ENCODE results near the gene DDX42. TPM values are rescaled to one million over a fixed set of nuclear protein-coding genes. Genes with fewer than 3 reads are reported as not detected.

Gene DDX42
- total and polyA plus RNA-seq, 3 experiments from 2014 or later = 16.9 to 122 (median 103) TPM

GRCh38 chr17:63835167-63835720, 61.3 kb downstream of the DDX42 start:
- peak overlapping the region in 7 of 8 donors; percentile 4 to 89 (median 79) for H3K27ac Mint-ChIP-seq
- peak overlapping the region in 1 of 7 donors; percentile 62 for H3K4me3 Mint-ChIP-seq
- Histone ChIP-seq H3K4me3 (ENCODE audit: low read length) (no peak overlapping the region), H3K27ac (ENCODE audit: low read depth, low read length) (no peak overlapping the region), H3K36me3 (ENCODE audit: insufficient read depth, low read length) (peaks cover 51% of the 10 kb centered on the region), H3K9me3 (ENCODE audit: low read length) (no peaks in the 10 kb centered on the region), H3K4me1 (ENCODE audit: insufficient read depth, low read length) (peaks cover 56% of the 10 kb centered on the region), H3K27me3 (ENCODE audit: insufficient read depth, low read length, poor library complexity, severe bottlenecking) (no peaks in the 10 kb centered on the region)
- H3K27me3 Mint-ChIP-seq = peaks cover 0 to 1% of the 10 kb centered on the region in 2 donors
- H3K36me3 Mint-ChIP-seq = peaks cover 5 to 69% (median 14%) of the 10 kb centered on the region in 3 donors
- no peaks in the 10 kb centered on the region for H3K9me3 Mint-ChIP-seq
- POLR2A ChIA-PET = interaction anchor here (0.7 kb wide), 1 partner anchor 11 kb away, joined by 4 read pairs; no protein-coding TSS in a partner anchor
- peaks cover 47 to 60% (median 53%) of the 10 kb centered on the region in 3 donors for H3K4me1 Mint-ChIP-seq
- CTCF ChIA-PET = interaction anchor here (1.4 to 2.6 kb wide), 5 partner anchors 8 to 388 kb away, joined by 3 to 8 read pairs (median 7); partner anchors contain the start of gene SMARCD2
- no peak for DNase-seq

GRCh38 chr17:63836811-63837210, 62.8 kb downstream of the DDX42 start:
- Mint-ChIP-seq H3K27me3 (peaks cover 0 to 1% of the 10 kb centered on the region in 2 donors), H3K4me3 (no peak overlapping the region), H3K27ac (peak overlapping the region in 4 of 8 donors; percentile 20 to 60 (median 41)), H3K4me1 (peaks cover 45 to 60% (median 53%) of the 10 kb centered on the region in 3 donors), H3K9me3 (no peaks in the 10 kb centered on the region), H3K36me3 (peaks cover 0 to 62% (median 9%) of the 10 kb centered on the region in 3 donors)
- no peaks in the 10 kb centered on the region for H3K9me3 ChIP-seq (ENCODE audit: low read length)
- peaks cover 54% of the 10 kb centered on the region for H3K4me1 ChIP-seq (ENCODE audit: insufficient read depth, low read length)
- no peak overlapping the region for H3K4me3 ChIP-seq (ENCODE audit: low read length)
- no peak for DNase-seq
- peaks cover 36% of the 10 kb centered on the region for H3K36me3 ChIP-seq (ENCODE audit: insufficient read depth, low read length)
- ChIA-PET CTCF (interaction anchor here (1.0 kb wide), 1 partner anchor 61 kb away, joined by 4 read pairs; no protein-coding TSS in a partner anchor), POLR2A (no interaction called here)
- no peak overlapping the region for H3K27ac ChIP-seq (ENCODE audit: low read depth, low read length)
- H3K27me3 ChIP-seq (ENCODE audit: insufficient read depth, low read length, poor library complexity, severe bottlenecking) = no peaks in the 10 kb centered on the region

- Histone ChIP-seq H3K27me3 (ENCODE audit: insufficient read depth, low read length, poor library complexity, severe bottlenecking) (no peaks in the 10 kb centered on the region), H3K4me3 (ENCODE audit: low read length) (no peak overlapping the region), H3K9me3 (ENCODE audit: low read length) (no peaks in the 10 kb centered on the region), H3K27ac (ENCODE audit: low read depth, low read length) (no peak overlapping the region), H3K36me3 (ENCODE audit: insufficient read depth, low read length) (peaks cover 29% of the 10 kb centered on the region), H3K4me1 (ENCODE audit: insufficient read depth, low read length) (peaks cover 48% of the 10 kb centered on the region)
- Mint-ChIP-seq H3K4me3 (no peak overlapping the region), H3K27me3 (peaks cover 0 to 1% of the 10 kb centered on the region in 2 donors), H3K9me3 (no peaks in the 10 kb centered on the region), H3K4me1 (peaks cover 41 to 57% (median 49%) of the 10 kb centered on the region in 3 donors), H3K27ac (no peak overlapping the region), H3K36me3 (peaks cover 0 to 59% (median 7%) of the 10 kb centered on the region in 3 donors)
- no peak for DNase-seq
- CTCF ChIA-PET = interaction anchor here (1.0 to 6.8 kb wide), 4 partner anchors 9 to 127 kb away, joined by 3 to 48 read pairs (median 10); partner anchors contain the start of genes FTSJ3 and PSMC5
- POLR2A ChIA-PET = no interaction called here
Measured at GRCh38 chr17:63837480-63837879, 63.5 kb downstream of the DDX42 start.

- H3K27ac ChIP-seq (ENCODE audit: low read depth, low read length) = no peak overlapping the region
- Mint-ChIP-seq H3K27ac (peak overlapping the region in 4 of 8 donors; percentile 79 to 86 (median 83)), H3K27me3 (peaks cover 0 to 1% of the 10 kb centered on the region in 2 donors), H3K9me3 (no peaks in the 10 kb centered on the region), H3K36me3 (peaks cover 0 to 54% (median 7%) of the 10 kb centered on the region in 3 donors), H3K4me3 (peak overlapping the region in 3 of 7 donors; percentile 9 to 82 (median 32)), H3K4me1 (peaks cover 41 to 57% (median 49%) of the 10 kb centered on the region in 3 donors)
- no peaks in the 10 kb centered on the region for H3K9me3 ChIP-seq (ENCODE audit: low read length)
- peaks cover 25% of the 10 kb centered on the region for H3K36me3 ChIP-seq (ENCODE audit: insufficient read depth, low read length)
- H3K4me3 ChIP-seq (ENCODE audit: low read length) = no peak overlapping the region
- CTCF ChIA-PET = interaction anchor here (0.9 to 6.8 kb wide), 5 partner anchors 9 to 128 kb away, joined by 3 to 48 read pairs (median 3); partner anchors contain the start of genes FTSJ3 and PSMC5
- no peak for DNase-seq
- peaks cover 48% of the 10 kb centered on the region for H3K4me1 ChIP-seq (ENCODE audit: insufficient read depth, low read length)
- H3K27me3 ChIP-seq (ENCODE audit: insufficient read depth, low read length, poor library complexity, severe bottlenecking) = no peaks in the 10 kb centered on the region
- POLR2A ChIA-PET = interaction anchor here (0.6 to 6.9 kb wide), 3 partner anchors 9 to 65 kb away, joined by 3 to 73 read pairs (median 6); partner anchors contain the start of genes CCDC47, DDX42, FTSJ3 and PSMC5
Measured at GRCh38 chr17:63837962-63838600, 64.1 kb downstream of the DDX42 start.

- Mint-ChIP-seq H3K36me3 (peaks cover 0 to 48% (median 6%) of the 10 kb centered on the region in 3 donors), H3K27ac (peak overlapping the region in 5 of 8 donors; percentile 22 to 82 (median 60)), H3K9me3 (no peaks in the 10 kb centered on the region), H3K4me3 (peak overlapping the region; percentile 38 to 82 (median 65)), H3K4me1 (peaks cover 43 to 59% (median 51%) of the 10 kb centered on the region in 3 donors), H3K27me3 (peaks cover 0 to 1% of the 10 kb centered on the region in 2 donors)
- H3K27ac ChIP-seq (ENCODE audit: low read depth, low read length) = no peak overlapping the region
- H3K36me3 ChIP-seq (ENCODE audit: insufficient read depth, low read length) = peaks cover 19% of the 10 kb centered on the region
- POLR2A ChIA-PET = interaction anchor here (0.6 to 6.9 kb wide), 5 partner anchors 9 to 361 kb away, joined by 3 to 73 read pairs (median 4); partner anchors contain the start of genes CCDC47, DDX42, FTSJ3 and PSMC5
- DNase-seq = no peak
- H3K4me1 ChIP-seq (ENCODE audit: insufficient read depth, low read length) = peaks cover 53% of the 10 kb centered on the region
- CTCF ChIA-PET = interaction anchor here (0.9 to 6.8 kb wide), 5 partner anchors 9 to 27 kb away, joined by 3 to 48 read pairs (median 3); partner anchors contain the start of genes FTSJ3 and PSMC5
- H3K4me3 ChIP-seq (ENCODE audit: low read length) = peak overlapping the region; percentile 8
- no peaks in the 10 kb centered on the region for H3K9me3 ChIP-seq (ENCODE audit: low read length)
- H3K27me3 ChIP-seq (ENCODE audit: insufficient read depth, low read length, poor library complexity, severe bottlenecking) = no peaks in the 10 kb centered on the region
Measured at GRCh38 chr17:63838631-63839171, 64.7 kb downstream of the DDX42 start.

- H3K4me1 Mint-ChIP-seq = peaks cover 36 to 51% (median 47%) of the 10 kb centered on the region in 3 donors
- no peaks in the 10 kb centered on the region for H3K27me3 Mint-ChIP-seq
- Histone ChIP-seq H3K9me3 (ENCODE audit: low read length) (no peaks in the 10 kb centered on the region), H3K36me3 (ENCODE audit: insufficient read depth, low read length) (peaks cover 9% of the 10 kb centered on the region), H3K4me1 (ENCODE audit: insufficient read depth, low read length) (peaks cover 44% of the 10 kb centered on the region), H3K27me3 (ENCODE audit: insufficient read depth, low read length, poor library complexity, severe bottlenecking) (no peaks in the 10 kb centered on the region), H3K27ac (ENCODE audit: low read depth, low read length) (peak overlapping the region; percentile 88), H3K4me3 (ENCODE audit: low read length) (peak overlapping the region; percentile 69)
- H3K4me3 Mint-ChIP-seq = peak overlapping the region; percentile 91 to 97 (median 94)
- ChIA-PET CTCF (interaction anchor here (0.7 to 6.8 kb wide), 3 partner anchors 8 to 12 kb away, joined by 3 to 48 read pairs (median 5); partner anchors contain the start of genes FTSJ3 and PSMC5), POLR2A (interaction anchor here (1.4 to 6.9 kb wide), 2 partner anchors 11 to 99 kb away, joined by 4 to 73 read pairs; partner anchors contain the start of genes FTSJ3, PSMC5 and STRADA)
- H3K27ac Mint-ChIP-seq = peak overlapping the region; percentile 62 to 97 (median 90)
- peaks cover 0 to 28% (median 0%) of the 10 kb centered on the region in 3 donors for H3K36me3 Mint-ChIP-seq
- no peak for DNase-seq
- no peaks in the 10 kb centered on the region for H3K9me3 Mint-ChIP-seq
Measured at GRCh38 chr17:63840591-63841349, 66.8 kb downstream of the DDX42 start.
